Limb (tissue), 2 donors: Measurements from ENCODE around the gene LOXL3.

Source experiments
- DNase-seq, 2 donors: peaks; one replicate each; pipeline ENCODE4 v3.0.0-alpha.2; 2016; ENCODE audit errors: extremely low spot score in 2 of 2

LOXL3 gene

DNA sequence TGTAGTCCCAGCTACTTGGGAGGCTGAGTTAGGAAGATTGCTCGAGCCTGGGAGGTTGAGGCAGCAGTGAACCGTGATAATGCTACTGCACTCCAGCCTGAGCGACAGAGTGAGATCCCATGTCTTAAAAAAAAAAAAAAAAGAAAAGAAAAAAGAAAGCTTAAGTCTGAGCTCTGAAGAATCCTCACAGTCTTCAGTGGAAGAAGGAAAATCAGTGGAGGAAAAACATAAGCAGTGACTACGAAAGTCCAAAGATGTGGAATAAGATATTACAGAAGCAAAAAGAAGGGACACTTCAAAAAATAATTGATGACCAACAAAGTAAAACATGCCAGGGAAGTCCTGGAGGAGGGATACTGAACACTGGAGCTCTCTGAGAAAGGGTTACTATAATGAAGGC, 43.5 kb downstream of the LOXL3 start:
- no peak for DNase-seq

DNA sequence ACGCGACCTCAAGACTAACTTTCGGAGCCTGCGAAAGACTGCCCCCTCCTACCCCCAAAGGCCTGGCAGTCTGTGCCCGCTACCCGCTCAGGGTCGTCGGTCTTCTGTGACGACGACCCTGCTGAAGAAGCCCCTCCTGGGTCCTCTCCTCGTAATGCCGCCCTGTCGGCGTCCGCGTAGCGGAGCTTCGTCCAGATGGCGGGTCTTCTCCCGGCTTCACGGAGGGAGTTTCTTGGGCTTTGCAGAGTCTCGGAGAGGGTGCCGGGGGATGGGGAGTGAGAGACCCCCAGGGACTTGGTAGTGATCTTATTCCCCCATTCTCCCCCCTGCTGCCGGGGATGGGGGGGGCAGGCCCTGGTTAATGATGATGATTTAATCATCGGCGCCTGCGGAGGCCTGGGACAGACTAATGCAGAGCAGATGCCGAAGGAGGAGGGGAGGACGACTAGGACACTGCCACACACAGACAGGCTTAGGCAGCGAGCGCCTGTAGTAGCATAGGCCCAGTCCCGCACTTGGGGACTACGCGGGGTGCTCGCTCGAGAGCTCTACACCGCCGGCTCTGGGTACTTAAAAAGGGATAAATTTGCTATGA, 45.7 kb downstream of the LOXL3 start:
- DNase-seq: peak in 1 of 2 donors; percentile 73

DNA sequence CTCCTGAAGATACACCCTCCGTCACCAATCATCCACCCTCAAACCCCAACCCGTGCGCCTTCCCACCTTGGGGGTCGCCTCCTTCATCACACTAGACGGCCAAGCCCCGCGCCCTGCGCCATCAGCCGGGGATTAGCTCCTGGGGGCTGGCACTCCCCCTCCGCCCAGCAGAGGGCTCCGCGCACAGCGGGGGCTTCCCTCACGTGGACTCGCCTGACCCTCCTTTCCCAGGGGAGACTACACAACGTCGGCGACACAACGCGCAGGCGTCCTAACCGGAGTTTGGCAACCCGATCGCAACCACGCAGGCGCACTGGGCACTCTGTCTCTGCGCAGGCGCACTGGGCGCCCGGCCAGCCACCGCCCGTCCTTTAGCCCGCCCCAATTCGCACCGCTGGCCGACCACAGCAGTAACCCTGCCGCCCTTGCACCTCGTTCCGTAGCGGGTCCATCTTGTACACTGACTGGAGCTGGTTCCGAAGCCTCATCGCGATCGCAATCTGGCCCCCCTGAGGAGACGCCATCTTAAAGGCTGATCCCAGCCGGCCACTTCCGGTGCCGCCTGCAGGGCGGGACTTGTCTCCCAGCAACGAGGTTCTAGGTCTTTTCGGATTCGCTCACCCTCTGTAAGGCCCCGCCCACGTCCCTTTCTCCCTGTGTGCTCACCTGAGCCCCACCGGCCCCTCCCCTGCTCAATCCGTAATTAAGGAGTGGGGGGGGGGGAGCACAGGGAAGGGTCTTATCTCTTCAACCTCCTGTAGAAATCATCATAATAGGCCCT, 46.4 kb downstream of the LOXL3 start, which contains the start of gene PCGF1:
Gene PCGF1 (minus strand): TSS at position 551 of the 781 bp plus-strand sequence. CDS start 27 bp downstream, at position 524.
- DNase-seq: peak; percentile 98 to 99

DNA sequence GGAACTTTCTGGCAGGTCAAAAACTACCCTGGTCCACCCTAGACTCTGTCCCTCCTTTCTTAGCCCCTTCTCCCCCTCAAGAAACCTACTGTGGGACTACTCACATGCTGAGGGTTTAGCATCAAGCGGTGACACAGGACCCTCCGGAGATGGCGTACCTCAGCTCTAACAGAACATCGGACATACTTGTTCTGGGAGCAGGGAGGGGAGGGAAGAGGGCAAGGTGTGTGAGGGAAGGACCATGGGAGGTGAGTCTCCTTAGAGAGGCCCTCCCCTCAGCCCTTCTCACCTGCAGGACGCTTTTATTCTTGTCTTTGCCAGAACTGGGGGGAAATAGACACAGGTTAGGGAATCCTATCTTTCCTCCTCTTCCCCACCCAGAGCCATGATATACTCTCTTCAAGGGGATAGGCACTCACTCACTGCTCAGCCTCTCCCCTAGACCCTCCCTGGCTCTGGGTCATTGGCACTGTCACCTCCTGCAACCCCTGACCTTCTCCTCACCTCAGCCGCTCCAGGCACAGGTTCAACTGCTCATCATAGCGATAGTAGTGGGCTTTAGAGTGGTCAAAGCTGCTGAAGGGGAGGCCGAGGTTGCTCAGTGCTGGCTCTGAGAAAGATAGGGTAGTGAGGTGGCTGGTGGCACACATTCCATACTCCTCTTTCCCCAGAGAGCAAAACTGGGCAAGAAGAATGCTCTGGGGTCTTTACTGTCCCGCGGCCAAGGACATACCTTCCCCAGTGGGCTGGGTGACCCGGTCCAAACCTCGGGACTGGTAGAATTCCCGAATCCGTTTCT, 48.1 kb downstream of the LOXL3 start:
- DNase-seq: no peak

DNA sequence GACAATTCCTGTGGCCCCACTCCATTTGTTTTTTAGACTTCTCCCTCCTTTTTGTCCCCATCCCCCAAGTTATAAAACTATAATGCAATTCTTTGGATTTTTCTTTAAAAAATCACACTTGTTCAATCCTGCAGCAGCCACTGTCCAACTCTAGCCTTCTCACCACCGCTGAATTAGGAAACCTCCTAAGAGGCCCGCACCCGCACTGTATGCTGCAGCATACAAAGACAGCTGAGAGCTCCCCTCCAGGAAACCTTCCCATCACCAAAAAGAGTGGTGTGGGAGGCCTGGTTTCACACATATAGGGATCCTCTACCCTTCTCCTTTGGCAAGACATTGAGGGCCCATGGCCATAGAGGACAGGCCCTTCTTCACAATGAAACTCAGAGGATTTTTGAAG, 49.2 kb downstream of the LOXL3 start:
- no peak for DNase-seq

DNA sequence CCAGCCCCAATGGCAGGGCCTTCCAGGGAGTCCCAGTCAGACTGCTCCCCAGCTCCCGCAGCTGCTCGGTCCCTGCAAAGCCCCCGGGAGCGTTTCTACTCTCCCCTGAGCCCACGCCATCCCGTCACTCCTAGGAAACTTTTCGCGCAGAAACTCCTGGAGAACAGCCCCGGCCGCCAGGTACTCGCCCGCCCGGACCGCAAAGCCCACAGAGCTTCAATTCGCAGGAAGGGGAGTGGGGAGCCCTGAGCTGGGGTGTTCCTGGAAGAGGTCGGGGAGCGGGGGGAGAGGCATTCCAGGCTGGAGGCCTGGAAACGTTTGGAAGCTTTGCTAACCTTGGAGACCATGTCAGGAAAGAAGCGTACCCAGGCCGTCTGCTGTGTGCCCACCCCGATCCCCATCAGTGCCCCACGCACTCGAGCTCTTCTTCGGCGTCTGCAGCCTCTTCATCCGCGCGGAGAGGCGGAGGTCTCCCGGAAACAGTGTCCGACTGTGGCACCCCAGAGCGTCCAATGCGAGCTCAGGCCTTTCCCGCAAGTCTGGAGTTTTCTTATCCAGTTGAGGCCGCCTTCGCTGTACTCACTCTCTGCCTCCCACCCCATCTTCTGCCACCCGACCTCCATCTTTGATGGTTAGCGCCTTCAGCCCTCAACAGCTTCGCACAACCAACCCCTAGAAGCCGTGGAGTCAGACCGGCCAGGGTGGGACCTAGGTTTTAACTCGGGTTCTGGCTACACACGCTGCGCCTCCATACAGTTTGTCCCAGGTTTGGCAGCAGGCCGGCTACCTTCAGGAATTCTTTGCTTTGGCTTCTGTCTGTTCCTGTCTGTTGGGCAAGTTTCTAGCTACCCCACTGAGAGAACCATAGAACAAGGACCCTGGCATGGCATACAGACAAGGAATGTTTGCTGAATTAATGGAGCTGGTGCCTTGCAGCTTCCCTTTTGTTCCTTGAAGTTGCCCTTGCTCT, 50.0 kb downstream of the LOXL3 start:
- no peak for DNase-seq

DNA sequence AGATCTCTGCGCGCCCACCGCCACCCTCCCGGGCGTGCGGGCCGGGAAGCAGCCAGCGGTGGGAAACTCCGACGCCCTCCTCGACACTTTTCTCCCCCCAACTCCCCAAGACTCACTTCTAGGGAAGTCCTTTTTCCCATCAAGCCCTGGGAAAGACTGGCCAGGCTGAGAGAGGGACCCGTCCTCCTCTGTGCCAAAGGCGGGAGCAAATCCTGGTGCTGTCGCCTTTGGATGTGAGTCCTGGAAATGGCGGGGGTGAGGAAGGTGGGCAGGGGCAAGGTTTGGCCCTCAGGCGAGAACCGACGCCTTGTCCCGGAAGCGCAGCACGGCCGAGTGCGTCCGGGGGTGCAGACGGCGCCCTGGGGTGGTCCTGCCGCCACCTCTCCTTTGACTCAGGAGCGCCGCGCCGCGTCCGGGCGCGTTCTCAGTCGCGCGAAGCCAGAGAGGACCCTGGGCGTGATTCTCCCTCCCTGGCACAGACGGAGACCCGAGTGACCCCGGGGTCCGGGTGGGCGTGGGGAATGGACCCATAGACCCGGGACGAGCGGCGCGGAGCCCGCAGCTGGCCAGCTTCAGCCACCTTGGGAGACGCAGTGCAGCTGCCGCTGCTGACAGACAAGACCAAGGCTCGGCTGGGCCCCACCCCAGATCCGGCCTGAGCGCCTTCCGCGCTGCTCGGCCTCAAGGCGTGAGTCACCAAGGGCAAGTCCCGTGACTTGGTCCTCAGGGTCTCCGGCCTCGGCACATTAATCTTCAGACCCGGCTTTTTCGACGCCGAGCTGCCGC, 50.8 kb downstream of the LOXL3 start:
- peak in 1 of 2 donors; percentile 68 for DNase-seq

DNA sequence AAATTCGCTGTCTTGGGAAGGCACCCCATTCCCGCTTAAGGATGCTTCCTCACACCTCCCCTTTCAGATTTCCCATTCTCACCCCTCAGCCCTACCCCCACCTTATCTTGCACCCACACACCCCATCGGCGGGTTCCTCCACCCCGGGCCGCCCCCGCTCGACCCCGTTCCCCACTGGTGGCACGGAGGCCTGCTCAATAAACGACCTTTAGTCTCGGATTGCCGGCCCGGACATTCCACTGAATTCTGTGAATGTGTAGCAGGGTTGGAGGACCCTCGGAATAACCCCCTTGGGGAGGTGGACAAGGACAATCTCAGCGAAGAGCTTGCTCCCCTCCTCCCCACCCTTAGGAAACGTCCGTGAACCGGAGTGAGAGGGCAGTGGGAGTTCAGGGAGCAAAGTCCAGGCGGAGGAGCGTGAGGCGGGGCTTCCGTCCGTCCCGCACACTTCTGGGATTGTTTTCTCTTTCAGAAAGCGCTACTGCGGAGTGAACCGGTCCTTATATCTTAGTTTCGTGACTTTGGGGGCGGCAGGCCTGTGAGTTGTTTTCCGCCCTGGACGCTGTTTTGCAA, 51.5 kb downstream of the LOXL3 start:
- no peak for DNase-seq

DNA sequence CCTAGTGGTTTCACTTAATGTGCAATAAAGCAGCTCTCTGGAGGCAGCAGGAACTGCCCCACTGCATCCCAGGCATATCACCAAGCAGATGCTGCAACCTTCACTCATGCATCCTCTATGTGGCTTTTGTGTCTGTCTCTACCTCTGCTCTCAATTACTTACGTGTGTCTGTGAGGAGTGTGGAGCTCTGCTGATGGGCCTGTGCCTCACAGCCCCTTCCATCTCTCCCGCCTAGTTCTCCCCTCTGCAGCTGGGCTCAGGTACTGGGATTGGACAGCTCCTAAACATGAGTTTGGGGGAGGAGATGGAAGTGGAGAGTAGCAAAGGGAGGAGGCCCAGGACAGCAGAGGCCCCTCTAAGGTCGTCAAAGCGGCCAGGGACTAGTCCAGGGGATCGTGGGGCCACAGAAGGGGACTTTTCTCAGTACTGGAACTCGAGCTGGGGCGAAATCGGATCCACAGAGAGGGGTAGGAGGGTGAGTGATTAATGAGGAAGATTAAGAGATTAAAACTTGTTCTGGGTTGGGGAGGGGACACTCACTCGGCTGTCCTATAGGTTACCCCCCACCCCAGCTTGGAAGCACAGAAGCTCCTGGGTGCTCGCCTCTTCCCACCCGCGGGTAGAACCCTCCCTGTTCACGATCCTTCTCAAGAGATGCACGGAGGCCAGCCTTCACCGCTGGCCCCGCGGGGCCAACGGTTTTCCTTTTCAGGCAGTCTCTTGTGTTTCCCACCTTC, 52.2 kb downstream of the LOXL3 start:
- DNase-seq: peak in 1 of 2 donors; percentile 38

DNA sequence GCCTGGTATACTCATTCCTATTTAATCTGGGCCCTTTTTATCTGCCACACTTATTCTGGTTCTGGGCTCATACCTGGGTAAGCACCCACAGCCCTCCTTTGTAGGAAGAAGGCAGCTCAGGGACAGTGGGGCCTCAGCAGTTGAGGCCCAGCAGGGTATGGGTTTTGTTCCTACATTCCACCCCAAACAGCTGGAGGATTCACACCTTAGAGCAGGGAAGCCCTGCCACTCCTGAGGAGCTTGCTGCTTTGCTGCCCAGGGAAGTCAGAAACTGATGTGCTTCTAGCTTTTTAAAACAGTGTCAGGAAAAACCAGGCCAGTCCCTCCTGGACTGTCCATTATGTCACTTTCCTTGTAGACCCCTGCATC, 53.2 kb downstream of the LOXL3 start:
- DNase-seq: no peak

DNA sequence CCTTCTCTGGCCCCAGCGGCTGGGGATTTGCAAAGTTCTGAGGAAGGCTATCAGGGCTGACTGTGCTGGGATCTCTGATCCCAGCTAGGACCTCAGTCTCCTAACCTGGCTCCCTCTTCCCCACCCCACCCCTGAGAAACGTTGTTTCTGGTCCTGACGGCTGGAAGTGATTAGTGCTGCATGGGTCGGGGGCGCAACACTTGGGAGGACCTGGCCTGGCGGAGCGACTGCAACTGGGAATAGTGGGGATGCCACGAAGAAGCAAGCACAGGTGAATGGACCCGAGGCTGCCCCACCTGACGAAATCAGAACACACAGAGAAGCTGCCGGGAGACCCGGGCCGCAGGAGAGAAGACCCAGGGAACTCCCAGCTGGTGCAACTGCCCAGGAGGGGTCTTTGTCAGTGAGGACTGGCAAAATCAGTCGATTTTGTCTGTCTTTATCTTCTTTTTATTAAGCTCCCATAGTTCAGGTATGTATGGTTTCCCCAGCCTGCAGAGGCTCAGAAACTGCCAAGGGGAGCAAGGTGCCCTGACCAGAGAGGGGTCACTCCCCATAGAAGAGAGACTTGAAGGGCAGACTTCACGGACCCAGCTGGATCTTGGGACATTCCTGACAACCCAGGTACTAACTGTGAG, 53.7 kb downstream of the LOXL3 start:
- no peak for DNase-seq

DNA sequence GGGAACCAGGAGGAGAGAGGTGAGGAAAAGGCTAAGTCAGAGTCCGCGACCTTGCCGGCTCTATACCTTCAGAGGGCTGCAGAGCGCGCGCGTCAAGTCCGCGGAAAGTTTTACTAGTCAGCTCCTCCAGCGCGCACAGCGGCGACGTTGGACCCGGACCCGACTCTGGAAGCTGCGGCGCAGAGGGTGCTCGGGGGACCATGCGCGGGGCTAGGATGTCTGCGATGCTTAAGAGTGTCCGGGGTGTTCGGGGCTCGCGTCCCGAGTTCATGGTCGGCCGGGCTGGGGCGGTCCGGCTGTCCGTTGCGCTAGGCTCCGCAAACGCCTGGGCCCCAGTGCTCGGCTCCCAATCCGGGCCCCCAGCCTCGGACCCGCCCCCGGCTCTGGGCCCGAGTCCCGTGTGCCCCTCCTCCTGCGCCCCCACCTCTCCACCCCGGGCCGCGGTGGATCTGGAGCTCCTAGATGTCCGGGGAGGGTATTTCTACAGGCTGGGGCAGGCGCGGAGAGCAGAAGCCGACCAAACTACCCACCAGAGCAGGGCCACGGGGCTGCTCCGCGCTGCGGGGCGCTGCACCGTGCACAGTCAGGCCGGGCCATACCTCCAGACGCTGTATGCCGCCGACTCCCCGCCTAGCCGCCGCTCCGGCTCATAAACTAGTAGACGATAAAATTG, 54.3 kb downstream of the LOXL3 start, which contains the start of gene LBX2:
Gene LBX2 (minus strand): TSS at position 337 of the 673 bp plus-strand sequence. CDS start 66 bp downstream, at position 271.
- DNase-seq: peak in 1 of 2 donors; percentile 56

DNA sequence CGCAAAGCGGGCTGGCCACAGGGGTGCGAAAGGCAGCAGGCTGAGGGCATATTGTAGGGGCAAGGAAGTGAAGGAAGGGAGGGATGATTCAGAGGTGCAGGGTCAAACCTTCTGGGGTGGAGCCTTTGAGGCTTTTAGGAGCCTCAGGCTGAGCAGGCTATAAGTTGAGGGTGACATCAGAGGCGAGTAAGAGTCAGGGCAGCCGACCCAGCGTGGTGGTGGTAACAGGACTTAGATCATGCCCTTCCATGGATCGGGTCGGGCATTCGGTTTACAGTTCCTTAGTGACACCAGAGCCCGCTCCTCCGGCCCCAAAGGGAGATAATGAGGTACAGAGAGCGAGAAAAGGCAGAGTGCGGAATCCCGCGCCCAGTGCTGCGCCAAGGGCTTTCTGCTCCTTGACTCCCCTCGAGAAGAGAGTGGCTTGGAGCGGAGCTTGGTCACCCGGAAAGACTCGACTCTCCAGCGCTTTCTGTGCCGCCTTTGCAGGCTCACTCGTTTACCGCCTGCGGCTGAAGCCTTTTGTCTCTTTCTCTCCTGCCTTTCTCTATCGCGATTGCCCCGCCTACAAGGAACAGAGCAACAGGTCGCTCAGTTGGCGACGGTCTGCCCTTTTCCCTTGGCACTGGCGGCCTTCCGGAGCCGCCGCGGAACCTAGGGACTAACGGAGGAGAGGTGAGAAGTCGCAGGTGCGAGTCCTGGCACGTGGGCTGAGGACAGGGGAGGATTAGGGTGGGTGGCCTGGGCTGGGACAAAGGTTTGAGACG, 55.1 kb downstream of the LOXL3 start:
- DNase-seq: peak in 1 of 2 donors; percentile 40

DNA sequence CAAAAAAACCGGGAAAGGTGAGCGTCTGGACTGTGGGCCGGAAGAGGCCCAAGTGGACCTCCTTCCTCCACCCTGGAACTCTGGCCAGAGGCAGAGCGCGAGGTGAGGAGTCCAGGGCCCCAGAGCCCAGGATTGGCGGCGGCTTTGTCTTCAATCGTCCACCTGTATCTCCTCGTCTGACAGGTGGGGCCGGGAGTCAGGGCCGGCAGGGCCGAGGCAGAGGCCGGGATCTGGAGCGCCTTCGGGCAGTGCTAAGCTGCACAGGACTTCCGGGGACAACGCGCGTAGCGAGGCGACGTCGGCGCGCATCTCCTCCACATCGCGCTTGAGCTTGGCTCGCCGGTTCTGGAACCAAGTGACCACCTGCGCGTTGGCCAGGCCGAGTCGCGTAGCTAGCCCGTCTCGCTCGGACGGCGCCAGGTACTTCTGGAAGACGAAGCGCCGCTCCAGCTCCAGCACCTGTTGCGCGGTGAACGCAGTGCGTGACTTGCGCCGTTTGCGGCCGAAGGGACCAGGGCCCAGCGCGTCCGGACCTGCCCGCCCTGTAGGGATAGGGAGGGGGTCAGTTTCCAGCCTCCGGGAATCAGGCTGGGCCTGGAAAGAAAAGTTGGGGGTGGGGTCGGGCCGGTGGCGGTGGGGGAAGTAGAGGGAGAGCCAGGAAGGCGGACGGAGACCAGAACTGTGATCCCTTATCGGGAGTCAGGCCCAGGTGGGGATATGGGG, 55.8 kb downstream of the LOXL3 start:
- peak in 1 of 2 donors; percentile 38 for DNase-seq

DNA sequence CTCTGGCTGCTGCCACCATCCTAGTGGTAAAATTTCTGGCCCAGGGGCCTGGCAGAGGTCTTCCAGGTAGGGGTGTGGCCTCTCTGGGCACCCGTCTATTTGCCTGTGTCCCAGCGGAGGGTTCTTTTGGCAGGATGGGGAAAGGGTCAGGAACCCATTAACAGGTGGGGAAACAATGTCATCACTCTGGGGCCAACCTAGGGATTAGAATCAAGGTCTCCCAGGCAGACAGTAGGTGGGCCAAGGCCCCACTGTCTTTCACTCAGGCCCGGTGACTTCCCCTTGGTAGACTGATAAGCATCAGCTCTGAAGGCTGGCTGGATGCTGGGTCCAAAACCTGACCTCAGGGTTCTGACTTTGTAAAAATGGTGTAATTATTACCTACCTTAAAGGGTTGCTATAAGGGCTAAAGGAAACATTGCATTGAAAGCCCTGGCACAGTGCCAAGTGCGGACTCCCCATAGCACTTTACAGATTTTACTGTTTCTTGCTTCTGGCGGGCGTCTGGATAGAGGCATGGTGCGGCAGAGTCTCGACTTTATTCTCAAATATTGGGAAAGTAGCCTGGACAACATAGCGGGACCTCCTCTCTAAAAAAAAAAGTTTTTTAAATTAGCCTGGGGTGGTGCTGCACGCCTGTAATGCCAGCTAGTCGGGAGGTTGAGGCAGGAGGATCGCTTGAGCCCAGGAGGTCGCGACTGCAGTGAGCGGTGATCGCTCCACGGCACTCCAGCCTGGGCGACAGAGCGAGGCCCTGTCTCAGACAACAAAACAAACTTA, 56.6 kb downstream of the LOXL3 start:
- no peak for DNase-seq

DNA sequence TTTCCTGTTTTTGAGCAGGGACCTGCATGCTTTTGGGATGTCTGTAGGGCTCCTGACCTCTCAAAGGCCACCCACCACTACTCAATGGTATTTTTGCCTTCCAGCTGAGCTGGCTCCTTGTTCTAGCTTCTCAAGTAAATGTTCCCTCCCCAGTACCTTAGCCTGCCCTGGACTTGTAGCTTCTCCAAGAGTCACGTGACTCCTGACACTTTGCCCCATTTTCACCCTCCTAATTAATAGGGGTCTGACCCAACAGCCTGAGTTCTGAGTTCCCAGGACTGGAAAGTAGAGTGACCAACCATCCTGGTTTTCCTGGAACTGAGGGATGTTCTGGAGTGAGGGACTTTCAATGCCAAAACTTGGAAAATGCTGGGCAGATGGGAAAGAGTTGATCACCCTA, 58.3 kb downstream of the LOXL3 start:
- DNase-seq: no peak
